Thoracic aorta (tissue), 2 donors: ENCODE results near the gene PXYLP1. TPM values are rescaled to one million over a fixed set of nuclear protein-coding genes. Genes with fewer than 3 reads are reported as not detected.

Experiments
- ATAC-seq: fragments of 150-250 bp; one replicate; pipeline ENCODE4 v1.8.0; 2017; ENCODE audit warnings: low read depth; ENCODE audit not compliant: insufficient number of reproducible peaks, low FRiP score
- DNase-seq: peaks from one replicate; pipeline ENCODE4 v3.0.0-alpha.2; 2020; ENCODE audit warnings: low spot score
- H3K27ac ChIP-seq, 2 donors: fragments of 200-600 bp; sonication (generic); 1 replicate in 1 of 2; 2 replicates in 1 of 2; pipeline ENCODE4 v1.5.1; 2016; ENCODE audit warnings: mild to moderate bottlenecking in 2 of 2, moderate library complexity in 2 of 2
- H3K27me3 ChIP-seq: fragments of 200-600 bp; sonication (generic); replicated peaks from 2 replicates; pipeline ENCODE4 v1.6.0; 2016; ENCODE audit warnings: mild to moderate bottlenecking; ENCODE audit not compliant: insufficient read depth
- H3K36me3 ChIP-seq: fragments of 200-600 bp; sonication (generic); one replicate; pipeline ENCODE4 v1.5.1; 2016
- H3K4me1 ChIP-seq, 2 donors: fragments of 200-600 bp; sonication (generic); 1 replicate in 1 of 2; 2 replicates in 1 of 2; pipeline versions ENCODE4 v1.5.1 to v1.6.0; 2016; ENCODE audit warnings: low read depth in 2 of 2, mild to moderate bottlenecking in 1 of 2; ENCODE audit not compliant: control insufficient read depth in 1 of 2
- H3K4me3 ChIP-seq: fragments of 200-600 bp; sonication (generic); 2 replicates; pipeline ENCODE4 v1.5.1; 2016; ENCODE audit warnings: mild to moderate bottlenecking
- H3K9me3 ChIP-seq: fragments of 200-600 bp; sonication (generic); 2 replicates; pipeline ENCODE4 v1.5.1; 2016
- CTCF ChIP-seq: fragments of 200-600 bp; sonication (generic); IDR thresholded peaks from one replicate; pipeline ENCODE4 v1.5.1; 2019; ENCODE audit warnings: antibody characterized with exemption
- total RNA-seq, 2 donors: library from RNA; depleted of rRNA; stranded (reverse); fragments of >200 nt; gene quantifications; one replicate each; pipeline versions ENCODE4 v1.1.0 to v1.2.3, GENCODE V29; 2016

Gene PXYLP1
- total RNA-seq, 2 donors from 2014 or later, result 15.2 to 23.2 TPM

- Histone ChIP-seq H3K27me3 (no peaks in the 10 kb centered on the region), H3K4me3 (no peak overlapping the region), H3K27ac (no peak overlapping the region), H3K36me3 (no peaks in the 10 kb centered on the region), H3K9me3 (no peaks in the 10 kb centered on the region), H3K4me1 (peaks cover 0 to 6% of the 10 kb centered on the region in 2 donors)
- DNase-seq (no peak), ATAC-seq (no peak)
- no peak for TF ChIP-seq CTCF
Measured at GRCh38 chr3:141335531-141336061, 104.0 kb downstream of the PXYLP1 start.

DNA sequence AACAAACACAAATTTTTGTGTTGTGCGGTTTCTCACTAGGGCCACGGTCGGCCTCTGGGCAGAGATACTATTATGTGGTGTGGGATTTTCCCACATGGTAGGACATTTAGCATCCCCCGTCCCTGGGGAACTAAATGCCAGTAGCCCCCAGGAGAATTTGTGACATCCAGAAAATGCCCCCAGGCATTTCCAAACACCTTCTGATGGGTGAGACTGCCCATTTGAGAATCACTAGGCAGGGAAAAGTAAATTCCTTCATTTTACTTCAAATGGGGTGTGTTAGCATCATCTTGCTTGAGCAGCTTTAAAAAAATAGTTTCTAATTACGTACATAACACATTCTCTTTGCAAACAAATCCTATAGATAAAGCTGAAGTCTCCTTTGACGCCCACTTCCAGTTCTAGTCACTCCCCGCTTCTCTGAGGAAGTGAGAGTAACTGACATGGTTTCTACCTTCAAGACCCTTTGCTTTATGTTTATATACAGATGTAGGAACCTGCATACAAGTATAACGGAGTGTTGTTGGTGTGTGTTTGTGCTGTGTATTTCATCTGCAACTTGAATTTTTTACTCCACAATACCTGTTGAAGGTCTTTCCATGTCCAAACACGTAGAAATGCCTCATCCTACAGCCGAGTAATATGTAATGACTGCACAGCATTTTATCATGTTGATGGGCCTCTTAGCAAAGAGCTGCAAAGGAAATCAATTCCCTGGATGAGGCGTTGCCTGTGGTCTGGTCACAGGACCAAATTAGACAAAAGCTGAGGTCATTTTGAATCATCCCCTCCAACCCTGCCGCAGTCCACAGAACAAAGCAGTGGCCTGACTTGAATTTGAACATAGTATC is 105.3 kb downstream of the PXYLP1 start:
- Histone ChIP-seq H3K4me3 (no peak overlapping the region), H3K27me3 (no peaks in the 10 kb centered on the region), H3K9me3 (no peaks in the 10 kb centered on the region), H3K36me3 (no peaks in the 10 kb centered on the region), H3K27ac (no peak overlapping the region), H3K4me1 (no peaks in the 10 kb centered on the region)
- ATAC-seq (no peak), DNase-seq (no peak)
- no peak for TF ChIP-seq CTCF

DNA sequence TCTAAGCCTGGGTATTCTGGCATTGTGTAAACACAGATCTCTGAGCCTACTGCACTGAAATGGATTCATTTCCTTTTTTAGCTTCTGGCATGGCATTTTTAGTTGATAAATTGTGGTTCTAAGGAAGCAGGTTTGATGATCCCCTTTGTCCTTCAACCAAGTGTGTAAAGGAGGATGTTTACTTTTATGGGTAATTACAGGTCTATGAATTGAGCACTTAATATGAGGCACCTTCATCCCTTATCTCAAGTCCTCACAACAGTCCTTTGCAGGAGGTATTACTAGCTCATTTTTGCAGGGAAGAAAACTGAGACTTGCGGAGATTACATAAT is 105.9 kb downstream of the PXYLP1 start:
- DNase-seq, result no peak
- H3K9me3 ChIP-seq, result no peaks in the 10 kb centered on the region
- H3K4me1 ChIP-seq, result no peaks in the 10 kb centered on the region
- TF ChIP-seq CTCF, result no peak
- no peak for ATAC-seq
- H3K36me3 ChIP-seq, result no peaks in the 10 kb centered on the region
- no peak overlapping the region for H3K4me3 ChIP-seq
- H3K27ac ChIP-seq, result no peak overlapping the region
- H3K27me3 ChIP-seq, result no peaks in the 10 kb centered on the region

- TF ChIP-seq CTCF, result no peak
- no peak for DNase-seq
- H3K4me1 ChIP-seq, result no peaks in the 10 kb centered on the region
- no peak overlapping the region for H3K27ac ChIP-seq
- H3K4me3 ChIP-seq, result no peak overlapping the region
- no peaks in the 10 kb centered on the region for H3K27me3 ChIP-seq
- no peak for ATAC-seq
- no peaks in the 10 kb centered on the region for H3K36me3 ChIP-seq
- no peaks in the 10 kb centered on the region for H3K9me3 ChIP-seq
Measured at GRCh38 chr3:141337991-141338390, 106.4 kb downstream of the PXYLP1 start.

DNA sequence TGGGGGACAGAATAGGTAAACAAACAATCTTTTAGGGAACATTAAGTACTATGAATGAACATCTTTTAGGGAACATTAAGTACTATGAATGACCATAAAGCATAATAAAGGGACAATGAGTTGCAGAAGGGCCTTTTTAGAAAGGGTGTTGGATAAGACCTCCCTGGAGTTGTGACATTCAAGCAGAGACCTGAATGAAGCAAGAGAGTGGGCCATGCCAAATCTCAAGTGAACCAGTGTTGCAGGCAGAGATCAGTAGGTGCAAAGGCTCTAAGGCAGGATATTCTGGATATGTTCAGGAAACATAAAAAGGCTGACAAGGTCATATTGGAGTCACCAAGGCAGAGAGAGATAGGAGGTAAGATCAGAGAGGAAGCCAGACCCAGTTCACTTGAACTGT is 107.3 kb downstream of the PXYLP1 start:
- no peaks in the 10 kb centered on the region for H3K9me3 ChIP-seq
- no peaks in the 10 kb centered on the region for H3K27me3 ChIP-seq
- H3K36me3 ChIP-seq, result no peaks in the 10 kb centered on the region
- ATAC-seq (peak; percentile 36), DNase-seq (no peak)
- no peak for TF ChIP-seq CTCF
- H3K27ac ChIP-seq, result no peak overlapping the region
- H3K4me1 ChIP-seq, result no peaks in the 10 kb centered on the region
- no peak overlapping the region for H3K4me3 ChIP-seq
